Activated naive CD8-positive, alpha-beta T cell treated with anti-CD3 and anti-CD28 coated beads, Interleukin-2, amount 10 ng/mL, durations not matched to agents 7 days and 5 days (primary cell): ENCODE results near the gene PSMC5. TPM values are rescaled to one million over a fixed set of nuclear protein-coding genes. Genes with fewer than 3 reads are reported as not detected.

Experiments
- ATAC-seq: fragments of 150-1000 bp; cut with Tn5 transposase; one replicate; pipeline ENCODE4 v1.10.0; 2021; ENCODE audit warnings: low read depth, moderate library complexity
- POLR2A ChIA-PET: fragments of 350-600 bp; sonication (Branson Sonifier 250); formaldehyde crosslinking; loops from one replicate; lab custom pipeline; 2021; ENCODE audit warnings: antibody characterized with exemption; lab: Charles Lee
- DNase-seq: peaks from one replicate; pipeline ENCODE4 v3.0.0; 2021
- H3K27ac Mint-ChIP-seq: one replicate; pipeline ENCODE4 v1.8.0; 2022; ENCODE audit warnings: mild to moderate bottlenecking, mixed read lengths
- H3K27me3 Mint-ChIP-seq: one replicate; pipeline ENCODE4 v1.8.0; 2022; ENCODE audit warnings: mild to moderate bottlenecking, moderate library complexity, mixed read lengths
- H3K36me3 Mint-ChIP-seq: one replicate; pipeline ENCODE4 v1.8.0; 2021; ENCODE audit warnings: mild to moderate bottlenecking, mixed read lengths
- H3K4me1 Mint-ChIP-seq: one replicate; pipeline ENCODE4 v1.8.0; 2021; ENCODE audit warnings: mixed read lengths
- H3K4me3 Mint-ChIP-seq: one replicate; pipeline ENCODE4 v1.8.0; 2022; ENCODE audit warnings: mild to moderate bottlenecking, moderate library complexity, mixed read lengths
- H3K9me3 Mint-ChIP-seq: one replicate; pipeline ENCODE4 v1.8.0; 2021; ENCODE audit warnings: mixed read lengths
- total RNA-seq, 2 experiments: library from RNA; stranded (reverse); gene quantifications; one replicate each; pipeline ENCODE4 v1.2.3, GENCODE V29; 2021

Gene PSMC5
- total RNA-seq, 2 experiments from 2014 or later, result 132 to 135 TPM

DNA sequence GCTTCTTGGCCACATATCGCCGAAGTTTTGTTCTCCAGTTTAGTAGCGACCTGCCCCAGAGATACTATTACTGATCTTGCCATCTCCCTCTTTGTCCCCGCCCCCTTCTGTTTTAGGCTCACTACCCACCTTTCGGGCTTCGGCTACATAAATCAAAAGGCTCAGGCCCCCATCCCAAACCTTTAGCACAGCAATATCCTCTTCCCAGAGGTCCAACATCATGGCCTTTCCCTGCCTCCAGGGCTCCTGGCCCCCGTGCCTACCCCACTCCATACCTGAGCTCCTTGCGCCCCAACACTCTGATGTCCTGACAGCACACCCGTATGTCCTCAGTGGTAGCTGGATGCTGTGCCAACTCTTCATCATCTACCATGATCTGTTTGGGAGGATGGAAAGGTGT is 2.9 kb upstream of the PSMC5 start:
- H3K27me3 Mint-ChIP-seq, result no peaks in the 10 kb centered on the region
- no peak for DNase-seq
- no peaks in the 10 kb centered on the region for H3K9me3 Mint-ChIP-seq
- ATAC-seq, result no peak
- H3K36me3 Mint-ChIP-seq, result peaks cover 37% of the 10 kb centered on the region
- H3K27ac Mint-ChIP-seq, result peak overlapping the region; percentile 67
- POLR2A ChIA-PET, result interaction anchor here (0.6 to 4.3 kb wide), 3 partner anchors 14 to 51 kb away, joined by 3 to 21 read pairs (median 4); partner anchors contain the start of genes CCDC47 and DDX42
- peaks cover 41% of the 10 kb centered on the region for H3K4me1 Mint-ChIP-seq
- no peak overlapping the region for H3K4me3 Mint-ChIP-seq

DNA sequence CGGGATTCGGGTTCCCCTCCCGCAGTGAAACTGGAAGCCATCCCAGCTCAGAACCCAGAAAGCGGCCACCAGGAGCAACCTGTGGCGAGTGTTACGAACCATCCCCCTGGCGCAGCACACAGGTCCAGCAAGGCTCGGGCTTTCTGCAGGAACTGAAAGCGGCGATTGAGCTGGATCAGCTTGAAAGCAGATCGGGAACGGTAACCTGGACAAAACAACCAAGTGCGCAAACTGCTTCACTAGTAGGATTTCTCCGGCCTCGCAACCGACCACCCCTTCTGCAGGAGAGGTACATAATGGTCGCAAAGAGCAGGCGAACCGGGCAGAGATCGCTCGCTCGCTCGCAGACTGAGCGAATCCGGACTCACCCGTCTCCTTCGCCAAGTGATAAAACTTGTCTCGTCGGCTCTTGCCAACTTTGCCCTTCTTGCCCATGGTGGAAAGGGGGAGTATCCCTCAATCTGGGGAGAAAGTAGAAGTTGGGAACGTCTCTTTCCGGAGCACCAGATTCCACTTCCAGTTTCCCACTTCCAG is 696 bp upstream of the PSMC5 start:
- Mint-ChIP-seq H3K9me3 (no peaks in the 10 kb centered on the region), H3K4me1 (peaks cover 58% of the 10 kb centered on the region), H3K27ac (peak overlapping the region; percentile 94), H3K27me3 (no peaks in the 10 kb centered on the region), H3K4me3 (peak overlapping the region; percentile 91), H3K36me3 (peaks cover 48% of the 10 kb centered on the region)
- peak; percentile 4 for ATAC-seq
- POLR2A ChIA-PET, result interaction anchor here (0.7 to 7.4 kb wide), 7 partner anchors 8 to 132 kb away, joined by 3 to 83 read pairs (median 4); partner anchors contain the start of genes CCDC47, DDX42 and SMARCD2
- DNase-seq, result no peak

DNA sequence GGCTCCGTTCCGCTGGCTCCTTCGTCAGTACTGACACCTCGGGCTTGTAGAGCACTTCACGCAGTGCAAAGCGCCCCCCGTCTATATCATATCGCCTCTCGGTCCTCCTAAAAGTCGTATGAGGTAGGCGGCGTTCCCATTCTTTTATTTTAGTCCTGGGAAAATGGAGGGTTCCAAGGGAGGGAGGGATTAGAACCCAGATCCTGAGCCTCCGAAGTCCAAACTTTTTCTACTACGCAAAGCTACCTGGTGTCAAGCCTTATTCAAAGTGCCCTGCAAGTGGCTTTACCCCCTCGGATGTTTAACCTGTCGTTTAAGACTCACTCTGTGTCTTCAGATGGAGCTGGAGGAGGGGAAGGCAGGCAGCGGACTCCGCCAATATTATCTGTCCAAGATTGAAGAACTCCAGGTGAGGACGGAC is 580 bp downstream of the PSMC5 start:
- Mint-ChIP-seq H3K4me1 (peaks cover 57% of the 10 kb centered on the region), H3K36me3 (peaks cover 49% of the 10 kb centered on the region), H3K9me3 (no peaks in the 10 kb centered on the region), H3K4me3 (peak overlapping the region; percentile 91), H3K27ac (peak overlapping the region; percentile 94), H3K27me3 (no peaks in the 10 kb centered on the region)
- DNase-seq (no peak), ATAC-seq (no peak)
- POLR2A ChIA-PET, result interaction anchor here (2.2 to 7.4 kb wide), 3 partner anchors 13 to 130 kb away, joined by 17 to 83 read pairs (median 21); partner anchors contain the start of genes CCDC47, DDX42 and SMARCD2

DNA sequence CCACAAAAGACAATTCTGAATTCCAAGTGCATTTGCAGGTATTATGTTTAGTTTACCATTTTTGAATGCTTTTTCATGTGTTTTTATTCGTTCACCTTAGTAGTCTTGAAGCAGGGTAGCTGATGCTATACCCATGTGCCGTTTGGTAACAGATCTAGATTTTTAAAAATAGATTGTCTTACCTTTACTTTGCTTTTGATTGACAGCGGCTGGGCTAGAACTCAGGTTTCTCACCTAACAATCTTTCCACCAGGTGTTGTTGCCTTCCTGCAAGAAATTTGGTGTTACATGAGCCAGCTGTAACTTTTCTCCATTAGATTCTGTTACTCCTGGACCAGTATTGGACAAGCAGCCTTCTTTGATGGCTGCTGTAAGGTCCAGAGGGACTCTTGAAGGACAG is 1.7 kb downstream of the PSMC5 start:
- Mint-ChIP-seq H3K9me3 (no peaks in the 10 kb centered on the region), H3K27me3 (no peaks in the 10 kb centered on the region), H3K27ac (peak overlapping the region; percentile 27), H3K4me1 (peaks cover 55% of the 10 kb centered on the region), H3K4me3 (peak overlapping the region; percentile 91), H3K36me3 (peaks cover 47% of the 10 kb centered on the region)
- DNase-seq (no peak), ATAC-seq (no peak)
- POLR2A ChIA-PET, result interaction anchor here (0.7 to 7.4 kb wide), 4 partner anchors 12 to 131 kb away, joined by 3 to 83 read pairs (median 10); partner anchors contain the start of genes CCDC47, DDX42 and SMARCD2

DNA sequence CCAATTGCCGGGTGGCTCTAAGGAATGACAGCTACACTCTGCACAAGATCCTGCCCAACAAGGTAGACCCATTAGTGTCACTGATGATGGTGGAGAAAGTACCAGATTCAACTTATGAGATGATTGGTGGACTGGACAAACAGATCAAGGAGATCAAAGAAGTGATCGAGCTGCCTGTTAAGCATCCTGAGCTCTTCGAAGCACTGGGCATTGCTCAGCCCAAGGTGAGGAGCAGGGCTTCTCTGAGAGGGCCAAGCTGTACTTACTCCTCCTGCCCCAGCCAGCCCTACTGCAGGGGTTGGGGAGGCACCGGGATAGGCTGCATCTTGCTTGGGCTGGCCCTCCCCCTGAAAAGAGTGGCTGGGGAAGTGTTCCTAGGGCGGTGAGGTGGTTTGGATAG is 3.0 kb downstream of the PSMC5 start:
- ATAC-seq (no peak), DNase-seq (no peak)
- Mint-ChIP-seq H3K4me1 (peaks cover 54% of the 10 kb centered on the region), H3K36me3 (peaks cover 45% of the 10 kb centered on the region), H3K27me3 (no peaks in the 10 kb centered on the region), H3K9me3 (no peaks in the 10 kb centered on the region), H3K27ac (peak overlapping the region; percentile 83), H3K4me3 (no peak overlapping the region)
- POLR2A ChIA-PET, result interaction anchor here (0.7 to 7.4 kb wide), 5 partner anchors 10 to 145 kb away, joined by 3 to 83 read pairs (median 4); partner anchors contain the start of genes CCDC47, DDX42 and SMARCD2

DNA sequence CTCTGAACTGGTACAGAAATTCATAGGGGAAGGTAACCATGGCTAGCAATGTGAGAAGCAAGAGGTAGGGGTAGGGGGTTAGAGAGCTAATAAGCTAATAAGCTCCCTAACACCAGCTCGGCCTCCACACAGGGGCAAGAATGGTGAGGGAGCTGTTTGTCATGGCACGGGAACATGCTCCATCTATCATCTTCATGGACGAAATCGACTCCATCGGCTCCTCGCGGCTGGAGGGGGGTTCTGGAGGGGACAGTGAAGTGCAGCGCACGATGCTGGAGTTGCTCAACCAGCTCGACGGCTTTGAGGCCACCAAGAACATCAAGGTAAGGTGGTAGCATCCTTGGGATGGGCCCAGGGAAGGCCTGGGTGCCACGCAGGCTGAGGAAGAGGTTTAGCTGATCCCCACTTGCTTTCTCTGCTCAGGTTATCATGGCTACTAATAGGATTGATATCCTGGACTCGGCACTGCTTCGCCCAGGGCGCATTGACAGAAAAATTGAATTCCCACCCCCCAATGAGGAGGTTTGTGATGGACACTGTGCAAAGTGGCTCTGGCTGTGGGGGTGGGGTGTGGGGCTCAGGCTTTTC is 3.8 kb downstream of the PSMC5 start:
- POLR2A ChIA-PET, result interaction anchor here (0.5 to 7.4 kb wide), 6 partner anchors 10 to 146 kb away, joined by 3 to 83 read pairs (median 4); partner anchors contain the start of genes CCDC47, DDX42 and SMARCD2
- no peaks in the 10 kb centered on the region for H3K27me3 Mint-ChIP-seq

DNA sequence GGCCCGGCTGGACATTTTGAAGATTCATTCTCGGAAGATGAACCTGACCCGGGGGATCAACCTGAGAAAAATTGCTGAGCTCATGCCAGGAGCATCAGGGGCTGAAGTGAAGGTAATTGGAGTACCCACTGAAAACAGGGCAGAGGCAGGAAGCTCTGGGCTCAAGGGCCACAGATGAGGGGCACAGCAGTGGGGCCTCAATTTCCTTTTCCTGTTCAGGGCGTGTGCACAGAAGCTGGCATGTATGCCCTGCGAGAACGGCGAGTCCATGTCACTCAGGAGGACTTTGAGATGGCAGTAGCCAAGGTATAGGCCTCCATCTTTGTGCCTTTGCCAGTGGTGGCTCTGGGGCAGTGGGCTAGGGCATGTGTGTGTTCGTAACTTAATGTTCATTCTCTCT is 4.3 kb downstream of the PSMC5 start:
- Mint-ChIP-seq H3K36me3 (peaks cover 45% of the 10 kb centered on the region), H3K27me3 (no peaks in the 10 kb centered on the region), H3K9me3 (no peaks in the 10 kb centered on the region), H3K27ac (peak overlapping the region; percentile 83), H3K4me3 (peak overlapping the region; percentile 48), H3K4me1 (peaks cover 46% of the 10 kb centered on the region)
- DNase-seq, result no peak
- POLR2A ChIA-PET, result interaction anchor here (0.5 to 7.4 kb wide), 4 partner anchors 9 to 135 kb away, joined by 4 to 83 read pairs (median 14); partner anchors contain the start of gene SMARCD2
- no peak for ATAC-seq

More for the DNA sequence above, 3.8 kb downstream of the PSMC5 start:
- H3K4me3 Mint-ChIP-seq, result peak overlapping the region; percentile 48
- ATAC-seq, result no peak
- peaks cover 45% of the 10 kb centered on the region for H3K36me3 Mint-ChIP-seq
- H3K4me1 Mint-ChIP-seq, result peaks cover 49% of the 10 kb centered on the region
- peak overlapping the region; percentile 83 for H3K27ac Mint-ChIP-seq
- DNase-seq, result no peak
- no peaks in the 10 kb centered on the region for H3K9me3 Mint-ChIP-seq

DNA sequence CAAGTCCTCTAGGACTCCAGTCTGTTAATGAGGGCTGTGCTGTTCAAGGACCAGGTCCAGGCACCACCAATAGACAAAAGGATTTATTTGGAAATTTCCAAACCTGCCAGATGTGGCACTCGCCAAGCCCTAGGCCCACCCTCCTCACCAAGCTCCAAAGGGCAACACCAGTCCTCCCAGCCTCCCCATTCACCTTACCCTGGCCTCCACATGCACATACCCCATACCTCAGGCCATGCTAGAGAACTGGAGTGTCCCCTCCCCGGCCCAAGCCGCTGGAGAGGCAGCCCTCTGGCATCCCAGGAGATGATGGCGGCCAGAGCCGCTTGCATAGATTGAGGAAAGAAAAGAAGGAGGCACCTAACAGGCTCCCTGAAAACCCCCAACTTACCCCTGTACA is 4.8 kb downstream of the PSMC5 start:
- peak overlapping the region; percentile 48 for H3K4me3 Mint-ChIP-seq
- peak overlapping the region; percentile 83 for H3K27ac Mint-ChIP-seq
- no peaks in the 10 kb centered on the region for H3K9me3 Mint-ChIP-seq
- peaks cover 46% of the 10 kb centered on the region for H3K4me1 Mint-ChIP-seq
- peaks cover 45% of the 10 kb centered on the region for H3K36me3 Mint-ChIP-seq
- POLR2A ChIA-PET, result interaction anchor here (5.2 to 7.4 kb wide), 2 partner anchors 9 to 135 kb away, joined by 24 to 83 read pairs; partner anchors contain the start of gene SMARCD2
- ATAC-seq (no peak), DNase-seq (no peak)
- H3K27me3 Mint-ChIP-seq, result no peaks in the 10 kb centered on the region

DNA sequence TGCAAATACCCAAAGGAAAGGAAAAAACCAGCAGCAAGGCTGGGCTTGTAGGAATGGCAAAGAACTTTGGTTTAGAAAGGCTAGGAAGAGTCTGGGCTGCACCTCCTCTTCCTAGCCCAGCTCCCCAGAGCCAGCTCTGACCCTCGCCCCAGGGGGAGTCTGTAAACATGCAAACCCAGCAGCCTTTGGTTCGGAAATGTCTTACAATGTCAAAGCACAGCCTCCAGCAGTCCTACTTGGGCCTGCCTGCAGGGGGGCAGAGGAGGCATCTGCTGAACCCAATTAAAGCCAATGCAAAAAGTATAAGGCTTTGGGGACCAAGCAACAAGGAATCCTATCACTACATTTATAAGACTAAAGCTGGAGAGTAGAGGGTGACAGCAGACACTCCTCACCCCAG is 5.2 kb downstream of the PSMC5 start:
- Mint-ChIP-seq H3K36me3 (peaks cover 45% of the 10 kb centered on the region), H3K27me3 (no peaks in the 10 kb centered on the region), H3K9me3 (no peaks in the 10 kb centered on the region), H3K4me3 (no peak overlapping the region), H3K4me1 (peaks cover 46% of the 10 kb centered on the region), H3K27ac (peak overlapping the region; percentile 71)
- ATAC-seq (no peak), DNase-seq (no peak)
- POLR2A ChIA-PET, result interaction anchor here (5.2 to 7.4 kb wide), 2 partner anchors 8 to 136 kb away, joined by 24 to 83 read pairs; partner anchors contain the start of gene SMARCD2

DNA sequence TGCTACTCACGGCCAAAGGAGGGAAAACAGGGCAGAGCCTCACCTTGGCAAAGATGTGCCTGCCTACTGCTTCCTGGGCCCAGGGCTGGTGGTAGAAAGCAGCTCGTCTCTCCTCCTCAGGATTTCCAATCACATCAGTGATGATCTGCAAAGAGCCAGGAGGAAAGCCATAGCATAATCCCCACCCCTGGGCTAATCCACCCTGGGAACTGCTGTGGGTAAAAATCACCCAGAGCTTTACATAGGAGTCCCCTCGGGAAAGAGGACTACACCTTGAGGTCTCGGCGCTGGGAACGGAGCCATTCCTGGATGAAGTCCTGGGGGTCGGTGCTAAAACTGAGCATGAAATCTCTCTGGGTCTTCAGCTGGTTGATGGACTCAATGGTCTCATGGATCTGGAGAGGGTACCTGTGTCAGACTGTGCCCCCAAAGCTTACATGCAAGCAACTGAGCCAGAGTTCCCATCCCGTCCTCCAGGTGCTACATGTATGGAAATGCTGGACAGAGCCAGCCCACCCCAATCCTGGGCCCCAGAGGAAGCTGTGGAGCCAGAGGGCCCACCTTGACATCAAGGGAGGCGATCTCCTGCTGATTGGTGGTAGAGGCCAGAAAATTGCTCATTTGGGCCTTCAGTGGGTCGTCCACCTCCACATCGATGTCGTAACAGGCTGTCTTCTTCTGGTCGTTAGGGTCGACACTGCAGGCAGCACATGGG is 6.0 kb downstream of the PSMC5 start:
- peaks cover 43% of the 10 kb centered on the region for H3K36me3 Mint-ChIP-seq
- no peak overlapping the region for H3K4me3 Mint-ChIP-seq
- ATAC-seq (no peak), DNase-seq (no peak)
- POLR2A ChIA-PET, result interaction anchor here (0.5 to 7.4 kb wide), 4 partner anchors 7 to 136 kb away, joined by 3 to 83 read pairs (median 14); partner anchors contain the start of gene SMARCD2
- H3K9me3 Mint-ChIP-seq, result no peaks in the 10 kb centered on the region
- H3K27me3 Mint-ChIP-seq, result no peaks in the 10 kb centered on the region
- H3K27ac Mint-ChIP-seq, result peak overlapping the region; percentile 30
- peaks cover 43% of the 10 kb centered on the region for H3K4me1 Mint-ChIP-seq

DNA sequence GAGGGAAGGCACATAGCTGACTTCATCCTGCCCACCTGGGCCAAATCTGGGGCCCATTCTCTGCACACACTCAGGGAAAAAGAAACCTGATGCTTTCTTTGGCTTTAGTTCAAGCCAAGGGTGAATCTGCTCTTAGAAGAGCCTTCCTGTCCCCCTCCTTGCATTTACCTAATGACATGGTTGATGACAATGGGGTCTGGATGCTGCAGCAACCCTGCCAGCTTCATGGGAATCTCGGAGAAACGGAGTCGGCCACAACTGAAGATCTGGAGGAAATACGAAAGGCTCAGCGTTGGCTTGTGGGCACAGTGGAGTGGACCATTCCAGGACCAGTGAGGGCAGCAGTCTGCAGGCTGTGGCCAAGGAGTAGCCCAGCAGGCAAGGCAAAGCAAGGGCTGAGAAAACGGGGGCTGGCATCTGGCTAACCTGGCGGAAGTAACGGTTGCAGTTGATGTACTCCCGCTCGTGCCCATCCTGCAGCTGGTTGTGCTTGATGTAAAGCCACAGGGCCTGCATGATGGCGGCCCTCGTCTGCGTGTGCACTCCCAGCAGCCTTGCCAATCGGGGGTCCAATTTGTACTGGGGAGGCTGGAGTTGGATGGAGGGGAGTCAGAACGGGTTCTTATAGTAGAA is 6.6 kb downstream of the PSMC5 start:
- peaks cover 36% of the 10 kb centered on the region for H3K4me1 Mint-ChIP-seq
- H3K27ac Mint-ChIP-seq, result peak overlapping the region; percentile 49
- ATAC-seq (no peak), DNase-seq (no peak)
- H3K36me3 Mint-ChIP-seq, result peaks cover 43% of the 10 kb centered on the region
- H3K4me3 Mint-ChIP-seq, result no peak overlapping the region
- H3K9me3 Mint-ChIP-seq, result no peaks in the 10 kb centered on the region
- POLR2A ChIA-PET, result interaction anchor here (0.5 to 5.2 kb wide), 5 partner anchors 8 to 137 kb away, joined by 3 to 24 read pairs (median 3); no protein-coding TSS in a partner anchor
- no peaks in the 10 kb centered on the region for H3K27me3 Mint-ChIP-seq

DNA sequence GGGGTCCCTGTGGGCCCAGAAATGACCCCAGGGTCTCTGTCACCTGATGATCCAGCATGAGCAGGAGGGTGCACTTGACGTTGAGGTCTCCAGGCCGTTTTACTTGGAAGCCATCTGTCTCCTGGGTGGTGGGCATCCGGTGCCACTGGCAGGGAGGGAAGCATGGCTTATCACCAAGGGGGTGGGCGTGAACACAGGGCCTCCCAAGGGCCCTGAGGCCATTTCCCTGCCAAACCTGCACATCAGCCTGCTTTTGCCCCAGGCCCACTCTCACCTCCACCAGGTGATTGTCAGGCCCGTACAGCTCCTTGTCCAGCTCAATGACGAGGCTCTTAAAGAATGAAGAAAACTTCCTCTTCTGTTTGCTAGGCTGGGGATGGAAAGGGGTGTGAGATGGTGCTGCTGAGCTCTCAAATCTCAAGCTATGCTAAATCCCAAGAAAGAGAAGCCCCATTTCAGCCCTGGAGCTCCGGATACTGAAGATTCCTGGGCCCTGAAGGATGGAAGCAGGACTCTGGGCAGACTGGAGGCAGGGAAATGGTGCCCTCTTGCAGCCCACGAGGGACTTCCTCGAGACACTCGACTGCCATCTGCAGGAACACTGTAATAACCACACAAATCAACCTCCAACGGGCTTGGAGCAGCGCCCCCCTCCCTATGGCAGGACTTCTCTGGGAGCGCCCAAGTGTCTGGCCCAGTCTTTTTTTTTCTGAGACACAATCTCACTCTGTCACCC is 7.4 kb downstream of the PSMC5 start:
- DNase-seq, result no peak
- peaks cover 34% of the 10 kb centered on the region for H3K4me1 Mint-ChIP-seq
- H3K9me3 Mint-ChIP-seq, result no peaks in the 10 kb centered on the region
- no peaks in the 10 kb centered on the region for H3K27me3 Mint-ChIP-seq
- peaks cover 37% of the 10 kb centered on the region for H3K36me3 Mint-ChIP-seq
- POLR2A ChIA-PET, result interaction anchor here (1.2 to 5.2 kb wide), 4 partner anchors 9 to 138 kb away, joined by 3 to 24 read pairs (median 3); partner anchors contain the start of genes CCDC47 and DDX42
- peak; percentile 77 for ATAC-seq
- peak overlapping the region; percentile 67 for H3K27ac Mint-ChIP-seq
- no peak overlapping the region for H3K4me3 Mint-ChIP-seq
